Right lobe of liver (tissue), 4 donors: ENCODE results near the gene SLC24A3.

Experiments
- CTCF ChIP-seq, 4 donors: fragments of 200-600 bp in 3 of 4; fragments of 450-650 bp in 1 of 4; IDR thresholded peaks; one replicate each; pipeline versions ENCODE4 v1.5.1 to v1.8.0; 2016 to 2022; ENCODE audit warnings: antibody characterized with exemption in 4 of 4, mild to moderate bottlenecking in 2 of 4
- POLR2A ChIP-seq: fragments of 450-650 bp; IDR thresholded peaks from one replicate; pipeline ENCODE4 v1.6.1; 2017; ENCODE audit warnings: antibody characterized with exemption, mild to moderate bottlenecking
- donor health status: DM: no; HTN: no; CAD: no.
- donor health status: DM: no; HTN: no; CAD: no.
- donor health status: DM: no; HTN: yes; CAD: no.

GRCh38 chr20:19272976-19273654 lies 60.7 kb downstream of the SLC24A3 start:
- no peak for TF ChIP-seq CTCF (IDR thresholded peaks at IDR 0.05)
- TF ChIP-seq POLR2A = no peak
